GM23338 (cell line): ENCODE measurements around the gene MTR. TPM values are rescaled to one million over a fixed set of nuclear protein-coding genes. Genes with fewer than 3 reads are reported as not detected.

ENCODE experiments used
- ATAC-seq: fragments of 200-7000 bp; cut with Tn5 transposase; 3 replicates; pipeline ENCODE4 v1.9.1; 2020
- DNase-seq: peaks from one replicate; pipeline ENCODE4 v3.0.0-alpha.2; 2015; ENCODE audit warnings: low spot score
- H2AFZ ChIP-seq: fragments of 200-600 bp; sonication (generic); 2 replicates; pipeline ENCODE4 v1.8.0; 2016; ENCODE audit warnings: antibody characterized with exemption, mild to moderate bottlenecking, moderate library complexity
- H3F3A ChIP-seq: fragments of 200-600 bp; sonication (generic); replicated peaks from 2 replicates; pipeline ENCODE4 v1.8.0; 2017; ENCODE audit warnings: antibody characterized with exemption, mixed run types, low read depth
- H3K27ac ChIP-seq: fragments of 200-600 bp; sonication (generic); 2 replicates; pipeline ENCODE4 v1.6.1; 2016; ENCODE audit warnings: low read depth
- H3K27me3 ChIP-seq: fragments of 200-600 bp; sonication (generic); 2 replicates; pipeline ENCODE4 v1.8.0; 2016; ENCODE audit warnings: mild to moderate bottlenecking, mixed run types, moderate library complexity; ENCODE audit not compliant: insufficient read depth
- H3K36me3 ChIP-seq: fragments of 200-600 bp; sonication (generic); 2 replicates; pipeline ENCODE4 v1.8.0; 2016; ENCODE audit warnings: mild to moderate bottlenecking; ENCODE audit not compliant: insufficient read depth
- H3K4me1 ChIP-seq: fragments of 200-600 bp; sonication (generic); 2 replicates; pipeline ENCODE4 v1.8.0; 2016; ENCODE audit warnings: mild to moderate bottlenecking, moderate library complexity; ENCODE audit not compliant: insufficient read depth
- H3K4me2 ChIP-seq: fragments of 200-600 bp; sonication (generic); 2 replicates; pipeline ENCODE4 v1.7.1; 2017; ENCODE audit warnings: mixed run types
- H3K4me3 ChIP-seq: fragments of 200-600 bp; sonication (generic); 2 replicates; pipeline ENCODE4 v1.6.1; 2016; ENCODE audit warnings: mixed run types
- H3K79me2 ChIP-seq: fragments of 200-600 bp; sonication (generic); replicated peaks from 2 replicates; pipeline ENCODE4 v1.8.0; 2017; ENCODE audit warnings: mild to moderate bottlenecking; ENCODE audit not compliant: insufficient read depth
- H3K9me2 ChIP-seq: fragments of 200-600 bp; sonication (generic); 2 replicates; pipeline ENCODE4 v1.8.0; 2017; ENCODE audit not compliant: insufficient read depth
- H4K20me1 ChIP-seq: fragments of 200-600 bp; sonication (generic); replicated peaks from 2 replicates; pipeline ENCODE4 v1.8.0; 2017; ENCODE audit warnings: mild to moderate bottlenecking; ENCODE audit not compliant: insufficient read depth
- H3K27ac Mint-ChIP-seq: 2 replicates; pipeline ENCODE4 v1.8.0; 2020; ENCODE audit warnings: inconsistent platforms, mild to moderate bottlenecking, moderate library complexity, mixed read lengths
- H3K27me3 Mint-ChIP-seq: 3 replicates; pipeline ENCODE4 v1.8.0; 2022; ENCODE audit warnings: low read depth, mild to moderate bottlenecking, moderate library complexity, mixed read lengths, inconsistent platforms; ENCODE audit not compliant: insufficient read depth, poor library complexity
- H3K36me3 Mint-ChIP-seq: 3 replicates; pipeline ENCODE4 v1.8.0; 2021; ENCODE audit warnings: low read depth, mild to moderate bottlenecking, inconsistent platforms, moderate library complexity, mixed read lengths
- H3K4me1 Mint-ChIP-seq: 3 replicates; pipeline ENCODE4 v1.8.0; 2020; ENCODE audit warnings: mild to moderate bottlenecking, inconsistent platforms, mixed read lengths
- H3K4me3 Mint-ChIP-seq: 3 replicates; pipeline ENCODE4 v1.8.0; 2021; ENCODE audit warnings: moderate library complexity, mild to moderate bottlenecking, inconsistent platforms, mixed read lengths
- H3K9me3 Mint-ChIP-seq: 3 replicates; pipeline ENCODE4 v1.8.0; 2020; ENCODE audit warnings: moderate library complexity, mild to moderate bottlenecking, inconsistent platforms, mixed read lengths
- CREB1 ChIP-seq: fragments of 250-450 bp; sonication (Bioruptor Pico); IDR thresholded peaks from 2 replicates; pipeline ENCODE4 v1.5.0; 2020; ENCODE audit warnings: low read depth, mild to moderate bottlenecking, moderate library complexity
- CTCF ChIP-seq, 2 experiments: fragments of 200-600 bp in 1 of 2; sonication (generic) in 1 of 2; conservative IDR thresholded peaks; 2 replicates each; pipeline versions ENCODE4 v1.5.1 to v1.6.1; 2016 to 2017; ENCODE audit warnings: antibody characterized with exemption in 2 of 2, low read depth in 2 of 2, mild to moderate bottlenecking in 2 of 2, moderate library complexity in 1 of 2
- ETS1 ChIP-seq: IDR thresholded peaks from 2 replicates; pipeline ENCODE4 v1.6.1; 2016; ENCODE audit warnings: antibody characterized with exemption
- EZH2 ChIP-seq: fragments of 200-600 bp; sonication (generic); IDR thresholded peaks from one replicate; pipeline ENCODE4 v1.8.0; 2017; ENCODE audit warnings: antibody characterized with exemption, mild to moderate bottlenecking, low read depth; ENCODE audit not compliant: unreplicated experiment
- EZH2phosphoT487 ChIP-seq: fragments of 200-600 bp; sonication (generic); IDR thresholded peaks from one replicate; pipeline ENCODE4 v1.8.1; 2018; ENCODE audit warnings: antibody characterized with exemption; ENCODE audit not compliant: unreplicated experiment
- JUNB ChIP-seq: IDR thresholded peaks from one replicate; pipeline ENCODE4 v1.6.1; 2016; ENCODE audit warnings: antibody characterized with exemption; ENCODE audit not compliant: unreplicated experiment
- NANOG ChIP-seq: IDR thresholded peaks from 2 replicates; pipeline ENCODE4 v1.6.1; 2016; ENCODE audit warnings: antibody characterized with exemption, borderline replicate concordance
- POLR2AphosphoS5 ChIP-seq: IDR thresholded peaks from 2 replicates; pipeline ENCODE4 v1.6.1; 2016; ENCODE audit warnings: antibody characterized with exemption, low read depth
- REST ChIP-seq: IDR thresholded peaks from one replicate; pipeline ENCODE4 v1.6.1; 2018; ENCODE audit warnings: antibody characterized with exemption; ENCODE audit not compliant: unreplicated experiment
- STAT1 ChIP-seq: IDR thresholded peaks from one replicate; pipeline ENCODE4 v1.6.1; 2016; ENCODE audit warnings: antibody characterized with exemption; ENCODE audit not compliant: unreplicated experiment
- ZNF114 ChIP-seq: fragments of 250-450 bp; sonication (Bioruptor Pico); IDR thresholded peaks from 2 replicates; pipeline ENCODE4 v1.5.0; 2020; ENCODE audit warnings: mild to moderate bottlenecking, moderate library complexity
- ZNF331 ChIP-seq: fragments of 250-450 bp; sonication (Bioruptor Pico); IDR thresholded peaks from 2 replicates; pipeline ENCODE4 v1.5.0; 2020; ENCODE audit warnings: low read depth, mild to moderate bottlenecking, moderate library complexity
- ZNF462 ChIP-seq: fragments of 250-450 bp; sonication (Bioruptor Pico); IDR thresholded peaks from 2 replicates; pipeline ENCODE4 v1.5.0; 2020; ENCODE audit warnings: mild to moderate bottlenecking, moderate library complexity
- polyA plus RNA-seq: library from polyadenylated mRNA; unstranded; fragments of >200 nt; fragmentation: Nextera tagmentation; extraction: Ambion mirVana; gene quantifications from 2 replicates; pipeline ENCODE4 v1.2.1, GENCODE V29; 2016
- total RNA-seq: library from RNA; depleted of rRNA; stranded (reverse); fragments of >200 nt; shearing (Covaris generic); gene quantifications from 2 replicates; pipeline ENCODE4 v1.2.3, GENCODE V29; 2014

MTR gene
- total and polyA plus RNA-seq, 2 experiments from 2014 or later, result 6.4 to 20.0 TPM

GRCh38 chr1:236747311-236747985 is 47.6 kb upstream of the MTR start:
- Histone ChIP-seq H3K4me1 (no peaks in the 10 kb centered on the region), H3K79me2 (no peaks in the 10 kb centered on the region), H3K36me3 (no peaks in the 10 kb centered on the region; the same call in 1 of the 2 replicates), H3K4me3 (no peak overlapping the region), H3K27me3 (no peaks in the 10 kb centered on the region), H3F3A (no peaks in the 10 kb centered on the region), H3K27ac (no peak overlapping the region), H3K9me2 (no peaks in the 10 kb centered on the region), H2AFZ (no peak overlapping the region), H3K4me2 (no peak overlapping the region), H4K20me1 (no peaks in the 10 kb centered on the region)
- Mint-ChIP-seq H3K36me3 (no peaks in the 10 kb centered on the region), H3K4me3 (no peak overlapping the region), H3K27ac (no peak overlapping the region), H3K27me3 (peaks cover 5% of the 10 kb centered on the region), H3K4me1 (no peaks in the 10 kb centered on the region), H3K9me3 (no peaks in the 10 kb centered on the region)
- no peak for ATAC-seq
- no peak for DNase-seq
- TF ChIP-seq JUNB, result no peak
- no peak for TF ChIP-seq ZNF114 (CRISPR knock-in tag)
- TF ChIP-seq CTCF (conservative IDR thresholded peaks at IDR 0.05; ENCODE audit: low read depth in 2 of 2), result no peak
- no peak for TF ChIP-seq REST
- TF ChIP-seq ETS1, result no peak
- TF ChIP-seq STAT1, result no peak
- no peak for TF ChIP-seq CREB1 (CRISPR knock-in tag)
- no peak for TF ChIP-seq EZH2
- no peak for TF ChIP-seq EZH2phosphoT487
- TF ChIP-seq POLR2AphosphoS5, result no peak
- no peak for TF ChIP-seq NANOG
- no peak for TF ChIP-seq ZNF462 (CRISPR knock-in tag)
- no peak for TF ChIP-seq ZNF331 (CRISPR knock-in tag)
